Uterus (tissue), 4 donors: ENCODE results near the gene GARNL3. TPM values are rescaled to one million over a fixed set of nuclear protein-coding genes. Genes with fewer than 3 reads are reported as not detected.

Experiments
- DNase-seq, 2 donors: peaks; one replicate each; pipeline ENCODE4 v3.0.0-alpha.2; 2019 to 2020
- H3K27ac ChIP-seq, 2 donors: fragments of 200-600 bp; sonication (generic); 1 replicate in 1 of 2; 2 replicates in 1 of 2; pipeline ENCODE4 v1.5.1; 2016 to 2018
- H3K27me3 ChIP-seq, 2 donors: fragments of 200-600 bp; sonication (generic); one replicate each; pipeline ENCODE4 v1.5.1; 2018 to 2019; ENCODE audit warnings: control low read depth in 1 of 2
- H3K36me3 ChIP-seq, 2 donors: fragments of 200-600 bp; sonication (generic); one replicate each; pipeline ENCODE4 v1.5.1; 2019; ENCODE audit warnings: control low read depth in 1 of 2
- H3K4me1 ChIP-seq, 2 donors: fragments of 200-600 bp; sonication (generic); one replicate each; pipeline ENCODE4 v1.5.1; 2018 to 2019; ENCODE audit warnings: control low read depth in 1 of 2
- H3K4me3 ChIP-seq, 2 donors: fragments of 200-600 bp; sonication (generic); 1 replicate in 1 of 2; 2 replicates in 1 of 2; pipeline ENCODE4 v1.5.1; 2018 to 2019; ENCODE audit warnings: mild to moderate bottlenecking in 1 of 2
- H3K9me3 ChIP-seq, 2 donors: fragments of 200-600 bp; sonication (generic); one replicate each; pipeline ENCODE4 v1.5.1; 2019; ENCODE audit warnings: control low read depth in 1 of 2
- POLR2A ChIP-seq, 2 donors: fragments of 450-650 bp; IDR thresholded peaks; one replicate each; pipeline ENCODE4 v1.6.1; 2016; ENCODE audit warnings: antibody characterized with exemption in 2 of 2, mild to moderate bottlenecking in 1 of 2, moderate library complexity in 1 of 2
- intact Hi-C: fragments of 100-400 bp; cut with DNase I; formaldehyde crosslinking; loops from one replicate; pipeline ENCODE4 v1.15.1; 2023; ENCODE audit warnings: low total_unique reads
- total RNA-seq, 4 donors: library from RNA; depleted of rRNA in 3 of 4; stranded (reverse); fragments of >200 nt in 3 of 4; gene quantifications; one replicate each; pipeline versions ENCODE4 v1.1.0 to v1.2.4, GENCODE V29; 2014 to 2023
- TF ChIP-seq, protein P1 (sequence below), 4 experiments: fragments of 200-600 bp in 2 of 4; fragments of 450-650 bp in 2 of 4; sonication (generic) in 2 of 4; IDR thresholded peaks; one replicate each; pipeline ENCODE4 v1.5.1; 2016 to 2019; ENCODE audit warnings: antibody characterized with exemption in 4 of 4, mild to moderate bottlenecking in 2 of 4, moderate library complexity in 1 of 4
- donor health status: DM: yes; HTN: yes; CAD: no.

The GARNL3 gene
- total RNA-seq, 4 donors from 2014 or later = 9.7 to 79.7 (median 72.0) TPM

DNA sequence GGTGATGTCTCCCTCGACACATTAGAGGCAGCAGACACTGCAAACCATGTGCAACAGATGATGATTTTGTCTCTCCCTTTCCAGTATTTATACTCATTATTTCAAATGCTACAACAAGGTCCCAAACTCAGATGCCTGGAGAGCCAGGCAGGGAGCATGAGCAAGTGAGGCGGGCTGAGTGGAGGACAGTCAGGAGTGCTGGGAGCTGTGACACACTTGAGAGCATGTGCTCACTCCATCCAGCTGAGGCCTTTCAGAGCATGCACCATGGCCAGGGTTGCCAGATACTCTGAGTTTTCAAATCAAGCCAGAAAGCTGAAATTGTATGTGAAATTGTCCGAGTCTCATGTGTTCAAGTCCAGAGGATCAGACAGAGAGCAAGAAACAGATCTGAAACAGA lies 76.6 kb downstream of the GARNL3 start:
- intact Hi-C loops = no loop called here
- H3K27me3 ChIP-seq = no peaks in the 10 kb centered on the region
- H3K4me3 ChIP-seq = no peak overlapping the region
- TF ChIP-seq, protein P1, sequence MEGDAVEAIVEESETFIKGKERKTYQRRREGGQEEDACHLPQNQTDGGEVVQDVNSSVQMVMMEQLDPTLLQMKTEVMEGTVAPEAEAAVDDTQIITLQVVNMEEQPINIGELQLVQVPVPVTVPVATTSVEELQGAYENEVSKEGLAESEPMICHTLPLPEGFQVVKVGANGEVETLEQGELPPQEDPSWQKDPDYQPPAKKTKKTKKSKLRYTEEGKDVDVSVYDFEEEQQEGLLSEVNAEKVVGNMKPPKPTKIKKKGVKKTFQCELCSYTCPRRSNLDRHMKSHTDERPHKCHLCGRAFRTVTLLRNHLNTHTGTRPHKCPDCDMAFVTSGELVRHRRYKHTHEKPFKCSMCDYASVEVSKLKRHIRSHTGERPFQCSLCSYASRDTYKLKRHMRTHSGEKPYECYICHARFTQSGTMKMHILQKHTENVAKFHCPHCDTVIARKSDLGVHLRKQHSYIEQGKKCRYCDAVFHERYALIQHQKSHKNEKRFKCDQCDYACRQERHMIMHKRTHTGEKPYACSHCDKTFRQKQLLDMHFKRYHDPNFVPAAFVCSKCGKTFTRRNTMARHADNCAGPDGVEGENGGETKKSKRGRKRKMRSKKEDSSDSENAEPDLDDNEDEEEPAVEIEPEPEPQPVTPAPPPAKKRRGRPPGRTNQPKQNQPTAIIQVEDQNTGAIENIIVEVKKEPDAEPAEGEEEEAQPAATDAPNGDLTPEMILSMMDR (IDR thresholded peaks at IDR 0.05) = no peak
- no peak for TF ChIP-seq POLR2A (IDR thresholded peaks at IDR 0.05)
- peaks cover 7 to 13% of the 10 kb centered on the region in 2 donors for H3K4me1 ChIP-seq
- DNase-seq = no peak
- no peaks in the 10 kb centered on the region for H3K9me3 ChIP-seq
- H3K27ac ChIP-seq = peak overlapping the region in 1 of 2 donors; percentile 47
- no peaks in the 10 kb centered on the region for H3K36me3 ChIP-seq

DNA sequence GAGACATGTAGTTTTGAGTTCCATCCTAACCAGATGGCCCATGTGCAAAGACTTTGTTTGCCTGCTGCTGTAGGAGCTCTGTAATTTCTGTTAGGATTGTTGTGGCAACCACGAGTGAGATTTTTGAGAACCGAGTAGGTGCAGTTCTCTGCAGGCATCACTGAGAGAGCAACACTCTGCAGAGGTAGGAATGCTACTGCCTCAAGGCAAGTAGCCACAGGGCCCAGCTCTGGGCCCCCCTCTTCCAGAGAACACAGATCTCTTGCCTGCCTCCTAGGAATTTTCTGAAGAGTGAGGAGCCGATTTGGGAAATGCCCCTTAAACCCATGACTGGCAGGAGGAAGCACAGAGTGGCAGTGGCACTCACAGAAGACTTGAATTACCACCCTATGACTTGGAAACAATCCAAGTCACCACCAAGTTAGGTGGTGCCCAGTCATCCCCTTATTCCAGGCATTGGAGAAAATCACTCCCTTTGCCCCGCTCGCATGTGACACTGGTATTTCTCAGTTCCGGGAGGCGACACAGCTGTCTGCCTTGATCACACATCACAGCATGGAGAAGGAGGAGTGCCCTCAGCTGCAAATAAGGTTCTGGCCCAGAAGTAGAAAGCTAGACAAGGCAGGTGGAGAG lies 79.9 kb downstream of the GARNL3 start:
- no peaks in the 10 kb centered on the region for H3K4me1 ChIP-seq
- H3K4me3 ChIP-seq = no peak overlapping the region
- no peak for DNase-seq
- H3K27ac ChIP-seq = no peak overlapping the region
- intact Hi-C loops = no loop called here
- H3K36me3 ChIP-seq = no peaks in the 10 kb centered on the region
- no peaks in the 10 kb centered on the region for H3K27me3 ChIP-seq
- TF ChIP-seq, protein P1 (IDR thresholded peaks at IDR 0.05) = no peak
- TF ChIP-seq POLR2A (IDR thresholded peaks at IDR 0.05) = no peak
- no peaks in the 10 kb centered on the region for H3K9me3 ChIP-seq

DNA sequence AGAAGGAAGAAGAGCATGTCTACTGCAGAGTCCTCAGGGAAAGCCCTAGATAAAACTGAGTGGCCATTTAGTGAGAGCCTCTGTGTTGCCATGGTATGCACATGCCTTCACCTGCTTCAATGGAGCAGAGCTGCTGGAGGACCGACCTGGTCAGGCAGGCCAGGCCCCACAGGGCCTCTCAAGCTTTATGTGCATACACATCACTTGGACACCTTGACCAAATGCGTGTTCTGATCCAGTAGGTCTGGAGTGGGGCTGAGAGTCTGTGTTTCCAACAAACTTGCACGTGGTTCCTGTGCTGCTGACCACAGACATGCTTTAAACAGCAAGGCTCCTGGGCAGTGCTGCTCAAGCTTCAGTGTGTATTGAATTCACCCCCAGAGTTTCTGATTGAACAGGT lies 81.0 kb downstream of the GARNL3 start:
- Histone ChIP-seq H3K9me3 (no peaks in the 10 kb centered on the region), H3K36me3 (no peaks in the 10 kb centered on the region), H3K27me3 (no peaks in the 10 kb centered on the region), H3K4me3 (no peak overlapping the region), H3K4me1 (no peaks in the 10 kb centered on the region), H3K27ac (no peak overlapping the region)
- intact Hi-C loops = no loop called here
- TF ChIP-seq, protein P1 (IDR thresholded peaks at IDR 0.05) = no peak
- TF ChIP-seq POLR2A (IDR thresholded peaks at IDR 0.05) = no peak
- no peak for DNase-seq

DNA sequence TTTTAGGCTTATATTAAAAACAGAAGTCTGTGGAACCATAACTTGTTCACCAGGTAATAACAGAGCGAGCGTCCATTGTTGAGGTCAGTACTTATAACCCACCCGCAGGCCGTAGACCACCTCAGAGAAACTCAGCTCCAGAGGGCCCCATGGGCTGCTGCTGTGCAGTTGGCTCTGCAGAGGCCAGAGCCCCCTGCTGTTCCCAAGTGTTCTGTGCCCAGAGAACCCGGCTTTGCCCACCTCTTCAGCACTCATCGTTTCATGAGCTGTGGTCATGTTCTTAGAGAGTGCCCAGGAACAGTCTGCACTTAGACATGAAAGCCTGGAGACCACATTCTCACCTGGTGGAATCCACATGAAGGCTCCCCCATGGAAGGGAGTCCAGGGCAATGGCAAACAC lies 82.0 kb downstream of the GARNL3 start:
- Histone ChIP-seq H3K27me3 (no peaks in the 10 kb centered on the region), H3K4me1 (no peaks in the 10 kb centered on the region), H3K36me3 (no peaks in the 10 kb centered on the region), H3K27ac (peak overlapping the region in 1 of 2 donors; percentile 61), H3K4me3 (no peak overlapping the region), H3K9me3 (no peaks in the 10 kb centered on the region)
- TF ChIP-seq, protein P1 (IDR thresholded peaks at IDR 0.05) = no peak
- TF ChIP-seq POLR2A (IDR thresholded peaks at IDR 0.05) = no peak
- intact Hi-C loops = no loop called here
- DNase-seq = no peak

DNA sequence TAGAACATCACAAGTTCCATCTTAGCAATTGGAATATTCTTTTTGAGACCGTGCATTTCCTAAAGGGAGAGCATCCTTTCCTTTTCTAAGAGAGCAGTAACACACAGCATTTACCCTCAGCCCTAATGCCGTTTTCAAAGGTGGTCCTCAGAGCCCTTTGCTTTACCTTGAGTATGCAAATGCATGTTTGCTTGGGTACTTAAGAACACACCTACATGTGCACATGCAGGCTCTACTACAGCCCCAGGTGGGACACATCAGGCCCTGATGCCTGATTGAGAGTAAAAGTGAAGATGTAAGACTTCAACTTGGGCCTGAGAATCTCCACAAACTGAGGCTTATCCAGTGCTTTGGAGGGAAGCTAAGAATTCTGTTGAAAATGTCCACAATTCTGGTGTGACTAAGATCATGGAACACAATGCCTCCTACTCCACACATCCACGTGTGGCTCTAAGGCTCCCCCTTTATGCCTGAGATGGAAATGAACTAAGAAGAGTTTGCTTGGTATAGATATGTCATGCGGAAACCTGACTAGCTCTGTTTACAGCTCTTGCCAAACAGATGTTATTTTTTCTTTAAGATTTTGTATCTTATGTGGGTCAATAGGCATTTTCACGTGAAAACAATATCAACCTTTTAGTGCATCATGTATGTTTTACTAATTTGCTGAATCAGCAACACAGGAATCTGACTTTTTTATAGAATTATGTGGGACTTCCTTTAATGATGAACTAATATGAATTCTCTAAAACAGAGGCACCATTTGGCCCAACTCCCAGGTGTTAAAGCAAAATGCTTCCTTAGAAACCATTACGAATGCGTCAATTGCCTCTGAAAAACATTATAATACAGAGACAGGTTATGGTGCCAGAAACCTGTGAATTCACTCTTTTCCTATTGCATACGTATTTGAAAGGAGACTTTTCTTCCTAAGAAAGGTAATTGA lies 83.5 kb downstream of the GARNL3 start:
- intact Hi-C loops = no loop called here
- no peak for DNase-seq
- Histone ChIP-seq H3K4me3 (no peak overlapping the region), H3K9me3 (no peaks in the 10 kb centered on the region), H3K4me1 (no peaks in the 10 kb centered on the region), H3K27ac (peak overlapping the region in 1 of 2 donors; percentile 61), H3K27me3 (no peaks in the 10 kb centered on the region), H3K36me3 (no peaks in the 10 kb centered on the region)
- no peak for TF ChIP-seq POLR2A (IDR thresholded peaks at IDR 0.05)
- TF ChIP-seq, protein P1 (IDR thresholded peaks at IDR 0.05) = peak; percentile 39 to 75 (median 48)
